Muscle of leg (tissue), 11 donors: ENCODE data around the gene CNRIP1. TPM values are rescaled to one million over a fixed set of nuclear protein-coding genes. Genes with fewer than 3 reads are reported as not detected.
"Not testable (repeated sequence)": the region's sequence is repeated elsewhere in the genome, so short reads cannot be mapped to it uniquely, and the experiment has no call there.

Experiments used
- DNase-seq: peaks from one replicate; pipeline ENCODE4 v3.0.0; 2013
- H3K27ac ChIP-seq: one replicate; pipeline ENCODE4 v1.5.1; 2013; ENCODE audit warnings: mild to moderate bottlenecking, low read length, control low read depth
- H3K27me3 ChIP-seq: one replicate; pipeline ENCODE4 v1.6.1; 2013; ENCODE audit warnings: low read length; ENCODE audit not compliant: control insufficient read depth, insufficient read depth
- H3K36me3 ChIP-seq: one replicate; pipeline ENCODE4 v1.6.1; 2013; ENCODE audit warnings: low read length; ENCODE audit not compliant: control insufficient read depth, insufficient read depth
- H3K4me1 ChIP-seq: one replicate; pipeline ENCODE4 v1.6.1; 2013; ENCODE audit warnings: low read length; ENCODE audit not compliant: control insufficient read depth, insufficient read depth
- H3K4me3 ChIP-seq: one replicate; pipeline ENCODE4 v1.5.1; 2013; ENCODE audit warnings: low read length, control low read depth
- H3K9me3 ChIP-seq: replicated peaks from 2 replicates; pipeline ENCODE4 v1.6.1; 2013; ENCODE audit warnings: low read depth, low read length; ENCODE audit not compliant: control insufficient read depth
- WGBS: methylation state at CpG from one replicate; pipeline ENCODE4 v1.1.5; 2013; ENCODE audit warnings: missing lambda C conversion rate; ENCODE audit not compliant: insufficient coverage; 5-methylcytosine and 5-hydroxymethylcytosine counted together
- polyA plus RNA-seq, 8 donors: library from polyadenylated mRNA; unstranded; fragments of 120-200 nt; gene quantifications; one replicate each; pipeline versions ENCODE4 v1.2.1 to v1.2.3, GENCODE V29; 2013; ENCODE audit warnings: inconsistent platforms in 1 of 8, low replicate concordance in 1 of 8; ENCODE audit not compliant: insufficient read length in 8 of 8, insufficient read depth in 1 of 8
- total RNA-seq: library from RNA; stranded (reverse); fragments of 120-200 nt; gene quantifications from one replicate; pipeline ENCODE4 v1.2.4, GENCODE V29; 2013

Gene CNRIP1
- total and polyA plus RNA-seq, 9 donors, result 21.1 to 34.7 (median 24.7) TPM

GRCh38 chr2:68318914-68319397, 793 bp downstream of the CNRIP1 start:
- peak; percentile 43 for DNase-seq
- Histone ChIP-seq H3K27me3 (peaks cover 3% of the 10 kb centered on the region), H3K27ac (peak overlapping the region; percentile 98), H3K36me3 (peaks cover 12% of the 10 kb centered on the region), H3K9me3 (no peaks in the 10 kb centered on the region), H3K4me3 (peak overlapping the region; percentile 86), H3K4me1 (peaks cover 9% of the 10 kb centered on the region)
- WGBS, result 2% methylated on average over 19 of the region's 27 CpGs

GRCh38 chr2:68317971-68318913, 1.5 kb downstream of the CNRIP1 start:
- Histone ChIP-seq H3K36me3 (peaks cover 12% of the 10 kb centered on the region), H3K4me1 (peaks cover 9% of the 10 kb centered on the region), H3K27ac (peak overlapping the region; percentile 98), H3K27me3 (peaks cover 3% of the 10 kb centered on the region), H3K9me3 (no peaks in the 10 kb centered on the region), H3K4me3 (peak overlapping the region; percentile 86)
- 0% methylated on average over 7 of the region's 27 CpGs for WGBS
- peak; percentile 46 for DNase-seq

- WGBS, result 82% methylated on average over 2 of the region's 2 CpGs
- no peak overlapping the region for H3K4me3 ChIP-seq
- no peaks in the 10 kb centered on the region for H3K9me3 ChIP-seq
- H3K36me3 ChIP-seq, result peaks cover 12% of the 10 kb centered on the region
- peaks cover 3% of the 10 kb centered on the region for H3K27me3 ChIP-seq
- H3K4me1 ChIP-seq, result peaks cover 9% of the 10 kb centered on the region
- H3K27ac ChIP-seq, result no peak overlapping the region
- no peak for DNase-seq
These were observed 3.6 kb downstream of the CNRIP1 start for GRCh38 chr2:68316111-68316510.

- Histone ChIP-seq H3K4me1 (no peaks in the 10 kb centered on the region), H3K4me3 (no peak overlapping the region), H3K9me3 (no peaks in the 10 kb centered on the region), H3K27ac (no peak overlapping the region), H3K36me3 (peaks cover 3% of the 10 kb centered on the region), H3K27me3 (no peaks in the 10 kb centered on the region)
- no peak for DNase-seq
These were observed 8.7 kb downstream of the CNRIP1 start for GRCh38 chr2:68311033-68311432.

GRCh38 chr2:68309426-68309825, 10.3 kb downstream of the CNRIP1 start:
- Histone ChIP-seq H3K9me3 (no peaks in the 10 kb centered on the region), H3K4me1 (no peaks in the 10 kb centered on the region), H3K4me3 (no peak overlapping the region), H3K27ac (no peak overlapping the region), H3K36me3 (no peaks in the 10 kb centered on the region), H3K27me3 (no peaks in the 10 kb centered on the region)
- DNase-seq, result no peak

DNA sequence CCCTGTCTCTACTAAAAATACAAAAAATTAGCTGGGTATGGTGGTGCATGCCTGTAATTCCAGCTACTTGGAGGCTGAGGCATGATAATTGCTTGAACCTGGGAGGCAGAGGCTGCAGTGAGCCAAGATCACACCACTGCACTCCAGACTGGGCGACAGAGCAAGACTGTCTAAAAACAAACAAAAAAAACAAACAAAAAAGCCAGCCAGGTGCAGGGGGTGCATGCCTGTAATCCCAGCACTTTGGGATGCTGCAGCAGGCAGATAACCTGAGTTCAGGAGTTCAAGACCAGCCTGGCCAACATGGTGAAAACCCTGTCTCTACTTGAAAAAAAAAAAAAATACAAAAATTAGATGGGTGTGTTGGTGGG, 15.9 kb downstream of the CNRIP1 start:
- no CpG with 5 or more reads among the region's 1 CpG for WGBS

GRCh38 chr2:68303033-68303901, 16.5 kb downstream of the CNRIP1 start:
- DNase-seq, result no peak
- Histone ChIP-seq H3K27me3 (no peaks in the 10 kb centered on the region), H3K36me3 (no peaks in the 10 kb centered on the region), H3K9me3 (no peaks in the 10 kb centered on the region), H3K4me3 (no peak overlapping the region), H3K27ac (no peak overlapping the region), H3K4me1 (no peaks in the 10 kb centered on the region)
- no CpG with 5 or more reads among the region's 12 CpGs for WGBS

More for the DNA sequence above, 15.9 kb downstream of the CNRIP1 start:
- not testable (repeated sequence) for H3K27ac ChIP-seq, H3K9me3 ChIP-seq, H3K4me3 ChIP-seq, H3K27me3 ChIP-seq, H3K36me3 ChIP-seq, DNase-seq, H3K4me1 ChIP-seq

- Histone ChIP-seq H3K36me3 (no peaks in the 10 kb centered on the region), H3K27ac (no peak overlapping the region), H3K9me3 (no peaks in the 10 kb centered on the region), H3K4me3 (no peak overlapping the region), H3K4me1 (no peaks in the 10 kb centered on the region), H3K27me3 (no peaks in the 10 kb centered on the region)
- no CpG with 5 or more reads among the region's 3 CpGs for WGBS
- DNase-seq, result no peak
These were observed 17.4 kb downstream of the CNRIP1 start for GRCh38 chr2:68302281-68302875.

- Histone ChIP-seq H3K9me3 (no peaks in the 10 kb centered on the region), H3K27me3 (no peaks in the 10 kb centered on the region), H3K4me1 (no peaks in the 10 kb centered on the region), H3K4me3 (no peak overlapping the region), H3K36me3 (no peaks in the 10 kb centered on the region), H3K27ac (no peak overlapping the region)
- no peak for DNase-seq
These were observed 24.2 kb downstream of the CNRIP1 start for GRCh38 chr2:68295516-68295915.

DNA sequence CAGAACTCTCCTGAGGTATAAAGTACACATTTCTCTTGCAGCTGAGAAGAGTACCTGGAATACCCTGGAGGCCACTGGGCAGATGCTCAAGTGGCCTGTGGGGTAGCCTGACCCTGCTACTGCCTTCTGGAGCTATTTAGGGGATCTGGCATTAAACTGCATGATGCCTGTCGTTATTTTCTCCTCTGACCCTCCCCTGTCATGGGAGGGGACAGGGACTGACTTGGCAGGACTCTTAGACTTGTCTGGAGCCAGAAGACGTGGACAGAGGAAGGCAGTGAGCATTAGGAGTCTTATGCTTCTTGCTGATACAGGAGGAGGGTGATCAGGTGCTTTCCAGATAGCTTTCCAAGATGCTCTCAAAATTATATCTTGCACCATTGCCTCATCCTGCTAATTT, 24.8 kb downstream of the CNRIP1 start:
- Histone ChIP-seq H3K36me3 (no peaks in the 10 kb centered on the region), H3K27me3 (no peaks in the 10 kb centered on the region), H3K27ac (no peak overlapping the region), H3K4me1 (no peaks in the 10 kb centered on the region), H3K4me3 (no peak overlapping the region), H3K9me3 (no peaks in the 10 kb centered on the region)
- no peak for DNase-seq
- 0% methylated on average over 1 of the region's 2 CpGs for WGBS
